ENCODE measurements around the gene DIPK1A. TPM values are rescaled to one million over a fixed set of nuclear protein-coding genes. Genes with fewer than 3 reads are reported as not detected.

Gene DIPK1A
- total RNA-seq, 2 donors from 2014 or later: 14.3 to 14.4 TPM

- no peak overlapping the region for H3K27ac ChIP-seq
Observed at GRCh38 chr1:92910081-92910480, 51.2 kb downstream of the DIPK1A start.

GRCh38 chr1:92909321-92909720 is 51.9 kb downstream of the DIPK1A start:
- Histone ChIP-seq H3K4me3 (no peak overlapping the region), H3K9me3 (no peaks in the 10 kb centered on the region), H3K27ac (no peak overlapping the region), H3K27me3 (no peaks in the 10 kb centered on the region), H3K4me1 (no peaks in the 10 kb centered on the region), H3K36me3 (no peaks in the 10 kb centered on the region), H3K9ac (ENCODE audit: low read depth in 2 of 2, low read length in 2 of 2) (no peak overlapping the region)
- TF ChIP-seq, protein P1, sequence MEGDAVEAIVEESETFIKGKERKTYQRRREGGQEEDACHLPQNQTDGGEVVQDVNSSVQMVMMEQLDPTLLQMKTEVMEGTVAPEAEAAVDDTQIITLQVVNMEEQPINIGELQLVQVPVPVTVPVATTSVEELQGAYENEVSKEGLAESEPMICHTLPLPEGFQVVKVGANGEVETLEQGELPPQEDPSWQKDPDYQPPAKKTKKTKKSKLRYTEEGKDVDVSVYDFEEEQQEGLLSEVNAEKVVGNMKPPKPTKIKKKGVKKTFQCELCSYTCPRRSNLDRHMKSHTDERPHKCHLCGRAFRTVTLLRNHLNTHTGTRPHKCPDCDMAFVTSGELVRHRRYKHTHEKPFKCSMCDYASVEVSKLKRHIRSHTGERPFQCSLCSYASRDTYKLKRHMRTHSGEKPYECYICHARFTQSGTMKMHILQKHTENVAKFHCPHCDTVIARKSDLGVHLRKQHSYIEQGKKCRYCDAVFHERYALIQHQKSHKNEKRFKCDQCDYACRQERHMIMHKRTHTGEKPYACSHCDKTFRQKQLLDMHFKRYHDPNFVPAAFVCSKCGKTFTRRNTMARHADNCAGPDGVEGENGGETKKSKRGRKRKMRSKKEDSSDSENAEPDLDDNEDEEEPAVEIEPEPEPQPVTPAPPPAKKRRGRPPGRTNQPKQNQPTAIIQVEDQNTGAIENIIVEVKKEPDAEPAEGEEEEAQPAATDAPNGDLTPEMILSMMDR (IDR thresholded peaks at IDR 0.05): no peak
- intact Hi-C loops (cut with DNase I): no loop called here
- no peak for DNase-seq

More at GRCh38 chr1:92910081-92910480, 51.2 kb downstream of the DIPK1A start:
- Histone ChIP-seq H3K36me3 (no peaks in the 10 kb centered on the region), H3K27me3 (no peaks in the 10 kb centered on the region), H3K9ac (ENCODE audit: low read depth in 2 of 2, low read length in 2 of 2) (no peak overlapping the region), H3K9me3 (no peaks in the 10 kb centered on the region), H3K4me1 (no peaks in the 10 kb centered on the region), H3K4me3 (no peak overlapping the region)
- intact Hi-C loops (cut with DNase I): no loop called here
- TF ChIP-seq, protein P1 (IDR thresholded peaks at IDR 0.05): no peak
- DNase-seq: no peak

DNA sequence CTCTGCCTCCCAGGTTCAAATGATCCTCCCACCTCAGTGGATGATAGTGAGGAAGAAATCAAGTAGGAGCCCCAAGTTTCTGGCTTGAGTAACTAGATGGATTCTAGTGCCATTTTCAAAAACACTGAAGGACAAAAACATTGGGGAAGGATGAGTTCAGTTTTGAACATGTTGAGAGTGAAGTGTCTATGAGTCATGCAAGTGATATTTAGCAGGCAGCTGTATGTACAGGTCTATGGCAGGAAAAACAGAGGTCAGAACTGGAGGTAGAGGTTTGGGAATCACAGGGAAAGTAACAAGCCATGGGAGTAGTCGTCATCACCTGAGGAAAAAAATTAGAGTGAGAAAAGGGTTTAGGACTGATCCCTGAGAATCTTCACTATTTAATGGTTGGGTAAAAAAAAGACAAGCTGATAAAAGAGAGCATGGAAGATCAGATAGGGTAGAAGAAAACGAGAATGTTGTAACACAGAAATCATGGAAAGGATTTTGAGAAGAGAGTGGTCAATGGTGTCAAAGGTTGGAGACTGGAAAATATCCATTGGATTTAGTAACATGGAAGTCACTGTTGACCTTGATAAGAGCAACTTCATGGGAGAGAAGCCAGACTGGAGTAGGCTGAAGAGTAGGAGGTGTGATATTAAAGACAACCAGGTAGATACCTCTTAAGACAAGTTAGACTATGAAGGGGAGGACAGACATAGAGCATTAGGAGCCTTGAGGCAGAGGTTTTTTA is 53.1 kb downstream of the DIPK1A start:
- Histone ChIP-seq H3K36me3 (no peaks in the 10 kb centered on the region), H3K27me3 (no peaks in the 10 kb centered on the region), H3K9me3 (no peaks in the 10 kb centered on the region), H3K4me1 (no peaks in the 10 kb centered on the region), H3K9ac (ENCODE audit: low read depth in 2 of 2, low read length in 2 of 2) (no peak overlapping the region), H3K4me3 (no peak overlapping the region), H3K27ac (no peak overlapping the region)
- no peak for DNase-seq
- TF ChIP-seq, protein P1 (IDR thresholded peaks at IDR 0.05): no peak
- intact Hi-C loops (cut with DNase I): no loop called here

- intact Hi-C loops (cut with DNase I): no loop called here
- Histone ChIP-seq H3K9ac (ENCODE audit: low read depth in 2 of 2, low read length in 2 of 2) (no peak overlapping the region), H3K9me3 (no peaks in the 10 kb centered on the region), H3K27me3 (no peaks in the 10 kb centered on the region), H3K4me1 (no peaks in the 10 kb centered on the region), H3K27ac (no peak overlapping the region), H3K36me3 (no peaks in the 10 kb centered on the region), H3K4me3 (no peak overlapping the region)
- no peak for DNase-seq
- TF ChIP-seq, protein P1 (IDR thresholded peaks at IDR 0.05): no peak
Observed at GRCh38 chr1:92903765-92904164, 57.5 kb downstream of the DIPK1A start.

DNA sequence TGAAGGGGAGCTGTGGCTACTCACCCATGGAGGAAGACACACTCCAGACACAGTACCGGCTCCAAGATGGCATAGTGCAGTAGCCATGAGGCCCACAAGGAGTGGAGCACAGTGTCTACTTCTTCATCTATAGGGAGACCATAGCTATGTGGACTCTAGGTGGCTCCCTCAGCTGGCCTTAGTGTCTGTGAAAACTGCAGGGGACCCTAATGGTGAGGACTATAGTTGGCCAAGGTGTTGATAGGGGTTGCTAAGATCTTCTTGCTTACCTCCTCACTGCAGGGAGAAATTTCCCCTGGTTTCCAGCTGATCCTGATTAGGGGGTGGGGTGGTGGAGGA is 58.9 kb downstream of the DIPK1A start:
- Histone ChIP-seq H3K4me1 (no peaks in the 10 kb centered on the region), H3K36me3 (no peaks in the 10 kb centered on the region), H3K27ac (no peak overlapping the region), H3K4me3 (no peak overlapping the region), H3K9me3 (no peaks in the 10 kb centered on the region), H3K27me3 (no peaks in the 10 kb centered on the region), H3K9ac (ENCODE audit: low read depth in 2 of 2, low read length in 2 of 2) (no peak overlapping the region)
- TF ChIP-seq, protein P1 (IDR thresholded peaks at IDR 0.05): no peak
- intact Hi-C loops (cut with DNase I): no loop called here
- DNase-seq: no peak

Data from colonic mucosa (tissue), 4 donors.